Epidermal melanocyte (primary cell): ENCODE measurements around the gene EGFR.

ENCODE experiments used
- DNase-seq: peaks from one replicate; pipeline ENCODE4 v3.0.0; 2011; ENCODE audit warnings: low spot score; ENCODE audit not compliant: insufficient read length

EGFR gene

GRCh38 chr7:55099821-55100543 lies 81.2 kb downstream of the EGFR start:
- no peak for DNase-seq

- no peak for DNase-seq
These were observed 81.9 kb downstream of the EGFR start for GRCh38 chr7:55100544-55101327.

GRCh38 chr7:55101359-55101758 lies 82.5 kb downstream of the EGFR start:
- no peak for DNase-seq

GRCh38 chr7:55104123-55104522 lies 85.3 kb downstream of the EGFR start:
- DNase-seq: no peak

- DNase-seq: no peak
These were observed 86.1 kb downstream of the EGFR start for GRCh38 chr7:55104712-55105433.

GRCh38 chr7:55105952-55106351 lies 87.1 kb downstream of the EGFR start:
- no peak for DNase-seq

GRCh38 chr7:55107946-55108345 lies 89.1 kb downstream of the EGFR start:
- no peak for DNase-seq

GRCh38 chr7:55108401-55108800 lies 89.6 kb downstream of the EGFR start:
- DNase-seq: no peak

- no peak for DNase-seq
These were observed 90.0 kb downstream of the EGFR start for GRCh38 chr7:55108818-55109217.

- no peak for DNase-seq
These were observed 90.8 kb downstream of the EGFR start for GRCh38 chr7:55109404-55110167.

GRCh38 chr7:55110282-55110992 lies 91.6 kb downstream of the EGFR start:
- no peak for DNase-seq

GRCh38 chr7:55110993-55111361 lies 92.2 kb downstream of the EGFR start:
- no peak for DNase-seq

- DNase-seq: no peak
These were observed 93.2 kb downstream of the EGFR start for GRCh38 chr7:55112056-55112455.

GRCh38 chr7:55113760-55114540 lies 95.1 kb downstream of the EGFR start:
- no peak for DNase-seq

- DNase-seq: no peak
These were observed 98.5 kb downstream of the EGFR start for GRCh38 chr7:55117286-55117685.

- no peak for DNase-seq
These were observed 99.6 kb downstream of the EGFR start for GRCh38 chr7:55118426-55118825.

GRCh38 chr7:55119571-55119970 lies 100.8 kb downstream of the EGFR start:
- no peak for DNase-seq

GRCh38 chr7:55120074-55120473 lies 101.3 kb downstream of the EGFR start:
- no peak for DNase-seq

GRCh38 chr7:55120501-55121198 lies 101.8 kb downstream of the EGFR start:
- no peak for DNase-seq
